ENCODE measurements around the gene TFDP2.

TFDP2 gene

DNA sequence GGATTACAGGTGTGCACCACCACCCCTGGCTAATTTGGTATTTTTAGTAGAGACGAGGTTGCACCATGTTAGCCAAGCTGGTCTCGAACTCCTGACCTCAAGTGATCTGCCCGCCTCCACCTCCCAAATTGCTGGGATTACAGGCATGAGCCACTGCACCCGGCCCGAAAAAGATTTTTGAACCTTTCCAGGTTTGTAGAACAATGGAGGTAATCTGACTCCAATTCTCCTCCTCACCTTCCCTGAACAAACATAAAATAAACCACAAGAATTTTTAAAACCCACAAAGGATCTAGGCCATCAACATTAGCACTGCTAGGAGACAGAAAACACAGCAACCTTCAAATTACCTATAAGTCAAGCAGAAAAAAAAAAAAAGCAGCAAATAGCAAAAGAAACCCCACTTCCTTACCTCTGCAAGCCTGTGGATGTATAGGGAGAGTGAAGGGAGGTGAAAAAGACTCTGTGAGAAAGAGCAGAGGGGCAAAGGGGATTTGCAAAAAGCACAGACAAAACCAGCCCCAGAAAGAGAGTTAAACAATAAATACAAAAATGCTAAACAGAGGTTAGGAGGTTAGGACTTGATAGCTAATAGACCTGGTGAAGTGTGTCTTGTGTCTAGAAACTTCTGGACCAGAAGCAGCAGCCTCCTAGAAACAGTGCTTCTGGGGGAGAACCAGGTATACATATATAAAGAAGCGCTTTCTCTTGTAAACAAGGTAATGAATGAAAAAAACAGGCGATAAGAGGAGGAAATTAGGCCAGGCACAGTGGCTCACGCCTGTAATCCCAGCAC is 32.1 kb downstream of the TFDP2 start:
- TF ChIP-seq, protein P1, sequence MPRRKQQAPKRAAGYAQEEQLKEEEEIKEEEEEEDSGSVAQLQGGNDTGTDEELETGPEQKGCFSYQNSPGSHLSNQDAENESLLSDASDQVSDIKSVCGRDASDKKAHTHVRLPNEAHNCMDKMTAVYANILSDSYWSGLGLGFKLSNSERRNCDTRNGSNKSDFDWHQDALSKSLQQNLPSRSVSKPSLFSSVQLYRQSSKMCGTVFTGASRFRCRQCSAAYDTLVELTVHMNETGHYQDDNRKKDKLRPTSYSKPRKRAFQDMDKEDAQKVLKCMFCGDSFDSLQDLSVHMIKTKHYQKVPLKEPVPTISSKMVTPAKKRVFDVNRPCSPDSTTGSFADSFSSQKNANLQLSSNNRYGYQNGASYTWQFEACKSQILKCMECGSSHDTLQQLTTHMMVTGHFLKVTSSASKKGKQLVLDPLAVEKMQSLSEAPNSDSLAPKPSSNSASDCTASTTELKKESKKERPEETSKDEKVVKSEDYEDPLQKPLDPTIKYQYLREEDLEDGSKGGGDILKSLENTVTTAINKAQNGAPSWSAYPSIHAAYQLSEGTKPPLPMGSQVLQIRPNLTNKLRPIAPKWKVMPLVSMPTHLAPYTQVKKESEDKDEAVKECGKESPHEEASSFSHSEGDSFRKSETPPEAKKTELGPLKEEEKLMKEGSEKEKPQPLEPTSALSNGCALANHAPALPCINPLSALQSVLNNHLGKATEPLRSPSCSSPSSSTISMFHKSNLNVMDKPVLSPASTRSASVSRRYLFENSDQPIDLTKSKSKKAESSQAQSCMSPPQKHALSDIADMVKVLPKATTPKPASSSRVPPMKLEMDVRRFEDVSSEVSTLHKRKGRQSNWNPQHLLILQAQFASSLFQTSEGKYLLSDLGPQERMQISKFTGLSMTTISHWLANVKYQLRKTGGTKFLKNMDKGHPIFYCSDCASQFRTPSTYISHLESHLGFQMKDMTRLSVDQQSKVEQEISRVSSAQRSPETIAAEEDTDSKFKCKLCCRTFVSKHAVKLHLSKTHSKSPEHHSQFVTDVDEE (CRISPR knock-in tag; IDR thresholded peaks at IDR 0.05) = no peak
- TF ChIP-seq ZNF70 (CRISPR knock-in tag; IDR thresholded peaks at IDR 0.05) = no peak
- TF ChIP-seq PPARA (CRISPR knock-in tag; IDR thresholded peaks at IDR 0.05; ENCODE audit: borderline replicate concordance) = no peak
- TF ChIP-seq ZNF565 (CRISPR knock-in tag; conservative IDR thresholded peaks at IDR 0.05; ENCODE audit: low read depth) = no peak
- ATAC-seq = peak; percentile 57

GRCh38 chr3:142115867-142116668 is 33.3 kb downstream of the TFDP2 start:
- ATAC-seq = peak; percentile 54
- no peak for TF ChIP-seq ZNF8 (CRISPR knock-in tag; IDR thresholded peaks at IDR 0.05)
- TF ChIP-seq ESRRG (CRISPR knock-in tag; IDR thresholded peaks at IDR 0.05) = no peak
- no peak for TF ChIP-seq ZNF70 (CRISPR knock-in tag; IDR thresholded peaks at IDR 0.05)
- TF ChIP-seq CREB5 (CRISPR knock-in tag; IDR thresholded peaks at IDR 0.05; ENCODE audit: low read depth) = no peak
- TF ChIP-seq ARNTL (CRISPR knock-in tag; IDR thresholded peaks at IDR 0.05; ENCODE audit: borderline replicate concordance, low read depth) = no peak
- no peak for TF ChIP-seq GLIS3 (CRISPR knock-in tag; IDR thresholded peaks at IDR 0.05)
- no peak for TF ChIP-seq ZNF565 (CRISPR knock-in tag; conservative IDR thresholded peaks at IDR 0.05; ENCODE audit: low read depth)
- TF ChIP-seq OSR1 (CRISPR knock-in tag; IDR thresholded peaks at IDR 0.05) = no peak
- no peak for TF ChIP-seq ISL1 (CRISPR knock-in tag; IDR thresholded peaks at IDR 0.05)
- TF ChIP-seq BACH2 (CRISPR knock-in tag; IDR thresholded peaks at IDR 0.05; ENCODE audit: borderline replicate concordance) = no peak
- no peak for TF ChIP-seq ZC3H10 (CRISPR knock-in tag; IDR thresholded peaks at IDR 0.05)
- TF ChIP-seq TCF4 (CRISPR knock-in tag; IDR thresholded peaks at IDR 0.05; ENCODE audit: borderline replicate concordance) = no peak
- no peak for TF ChIP-seq TOX (CRISPR knock-in tag; IDR thresholded peaks at IDR 0.05; ENCODE audit: borderline replicate concordance)
- no peak for TF ChIP-seq POU6F1 (CRISPR knock-in tag; IDR thresholded peaks at IDR 0.05; ENCODE audit: borderline replicate concordance, low read depth)
- TF ChIP-seq, protein P2, sequence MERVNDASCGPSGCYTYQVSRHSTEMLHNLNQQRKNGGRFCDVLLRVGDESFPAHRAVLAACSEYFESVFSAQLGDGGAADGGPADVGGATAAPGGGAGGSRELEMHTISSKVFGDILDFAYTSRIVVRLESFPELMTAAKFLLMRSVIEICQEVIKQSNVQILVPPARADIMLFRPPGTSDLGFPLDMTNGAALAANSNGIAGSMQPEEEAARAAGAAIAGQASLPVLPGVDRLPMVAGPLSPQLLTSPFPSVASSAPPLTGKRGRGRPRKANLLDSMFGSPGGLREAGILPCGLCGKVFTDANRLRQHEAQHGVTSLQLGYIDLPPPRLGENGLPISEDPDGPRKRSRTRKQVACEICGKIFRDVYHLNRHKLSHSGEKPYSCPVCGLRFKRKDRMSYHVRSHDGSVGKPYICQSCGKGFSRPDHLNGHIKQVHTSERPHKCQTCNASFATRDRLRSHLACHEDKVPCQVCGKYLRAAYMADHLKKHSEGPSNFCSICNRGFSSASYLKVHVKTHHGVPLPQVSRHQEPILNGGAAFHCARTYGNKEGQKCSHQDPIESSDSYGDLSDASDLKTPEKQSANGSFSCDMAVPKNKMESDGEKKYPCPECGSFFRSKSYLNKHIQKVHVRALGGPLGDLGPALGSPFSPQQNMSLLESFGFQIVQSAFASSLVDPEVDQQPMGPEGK (CRISPR knock-in tag; IDR thresholded peaks at IDR 0.05; ENCODE audit: borderline replicate concordance) = no peak

DNA sequence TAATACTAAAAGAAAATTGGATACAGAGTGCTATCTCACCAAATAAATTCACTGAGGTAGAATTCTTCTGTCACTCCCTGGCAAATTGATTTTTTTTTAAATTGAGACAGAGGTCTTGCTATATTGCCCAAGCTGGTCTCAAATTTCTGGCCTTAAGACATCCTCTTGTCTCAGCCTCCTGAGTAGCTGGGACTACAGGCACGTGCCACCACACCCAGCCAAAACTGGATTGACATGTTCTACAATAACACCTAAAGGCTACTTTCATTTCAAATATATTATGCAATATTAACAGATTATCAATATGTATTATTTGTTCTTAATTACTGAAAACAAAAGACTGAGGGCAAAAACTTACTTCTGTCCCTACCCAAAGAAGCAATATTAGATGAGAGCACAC is 36.7 kb downstream of the TFDP2 start:
- ATAC-seq = no peak

More for the DNA sequence above, 36.7 kb downstream of the TFDP2 start:
- TF ChIP-seq ZC3H10 (CRISPR knock-in tag; IDR thresholded peaks at IDR 0.05) = no peak
- TF ChIP-seq CREB5 (CRISPR knock-in tag; IDR thresholded peaks at IDR 0.05; ENCODE audit: low read depth) = no peak
- no peak for TF ChIP-seq BACH2 (CRISPR knock-in tag; IDR thresholded peaks at IDR 0.05; ENCODE audit: borderline replicate concordance)
- TF ChIP-seq ARNTL (CRISPR knock-in tag; IDR thresholded peaks at IDR 0.05; ENCODE audit: borderline replicate concordance, low read depth) = no peak
- no peak for TF ChIP-seq ESRRG (CRISPR knock-in tag; IDR thresholded peaks at IDR 0.05)
- no peak for TF ChIP-seq TCF4 (CRISPR knock-in tag; IDR thresholded peaks at IDR 0.05; ENCODE audit: borderline replicate concordance)
- no peak for TF ChIP-seq ZFP30 (CRISPR knock-in tag; IDR thresholded peaks at IDR 0.05)
- no peak for TF ChIP-seq ZFP3 (CRISPR knock-in tag; IDR thresholded peaks at IDR 0.05)
- TF ChIP-seq, protein P2 (CRISPR knock-in tag; IDR thresholded peaks at IDR 0.05; ENCODE audit: borderline replicate concordance) = no peak
